IMR-90 (cell line): Measurements from ENCODE around the gene NANOG. TPM values are rescaled to one million over a fixed set of nuclear protein-coding genes. Genes with fewer than 3 reads are reported as not detected.
"Not testable (repeated sequence)": the region's sequence is repeated elsewhere in the genome, so short reads cannot be mapped to it uniquely, and the experiment has no call there.

ENCODE experiments used
- ATAC-seq: fragments of 200-7000 bp; cut with Tn5 transposase; 2 replicates; pipeline ENCODE4 v1.9.1; 2020; ENCODE audit warnings: low read depth, mild to moderate bottlenecking, moderate library complexity
- BruUV-seq: library from RNA; stranded (reverse); fragments of 400-500 nt; replicated peaks from 2 replicates; lab custom pipeline; 2021; lab: Mats Ljungman, UMichigan
- CTCF ChIA-PET: fragments of 300-600 bp; formaldehyde crosslinking; extraction: SDS; loops from one replicate; lab custom pipeline; 2021; ENCODE audit warnings: antibody characterized with exemption; lab: Yijun Ruan, JAX
- POLR2A ChIA-PET: fragments of 300-600 bp; sonication (Branson Sonifier 250); formaldehyde crosslinking; loops from one replicate; lab custom pipeline; 2022; ENCODE audit warnings: antibody characterized with exemption; ENCODE audit not compliant: unreplicated experiment; lab: Charles Lee
- DNase-seq: peaks from one replicate; pipeline ENCODE4 v3.0.0; 2013
- H2AFZ ChIP-seq: replicated peaks from 2 replicates; pipeline ENCODE3; 2013; ENCODE audit warnings: low read length, mild to moderate bottlenecking; ENCODE audit not compliant: poor library complexity
- H2AK5ac ChIP-seq: 2 replicates; pipeline ENCODE4 v1.6.1; 2013; ENCODE audit warnings: low read depth, low read length, inconsistent platforms
- H2AK9ac ChIP-seq: replicated peaks from 2 replicates; pipeline ENCODE3; 2013; ENCODE audit warnings: mild to moderate bottlenecking, low read depth, low read length, moderate library complexity; ENCODE audit not compliant: poor library complexity
- H2BK120ac ChIP-seq: 2 replicates; pipeline ENCODE4 v1.6.1; 2013; ENCODE audit warnings: low read depth, low read length, inconsistent platforms
- H2BK15ac ChIP-seq: 3 replicates; pipeline ENCODE4 v1.6.1; 2013; ENCODE audit warnings: low read depth, low read length, inconsistent platforms
- H2BK20ac ChIP-seq: 2 replicates; pipeline ENCODE4 v1.6.1; 2013; ENCODE audit warnings: low read depth, mild to moderate bottlenecking, inconsistent platforms, low read length, moderate library complexity
- H2BK5ac ChIP-seq: 2 replicates; pipeline ENCODE4 v1.6.1; 2013; ENCODE audit warnings: mild to moderate bottlenecking, low read depth, low read length, inconsistent platforms; ENCODE audit not compliant: poor library complexity, severe bottlenecking
- H3K14ac ChIP-seq: replicated peaks from 2 replicates; pipeline ENCODE4 v1.6.1; 2013; ENCODE audit warnings: low read depth, low read length, inconsistent platforms
- H3K18ac ChIP-seq: 2 replicates; pipeline ENCODE4 v1.6.1; 2013; ENCODE audit warnings: low read depth, low read length, control low read depth
- H3K23ac ChIP-seq: 2 replicates; pipeline ENCODE4 v1.6.1; 2013; ENCODE audit warnings: low read depth, low read length, inconsistent platforms
- H3K27ac ChIP-seq: 2 replicates; pipeline ENCODE4 v1.5.1; 2013; ENCODE audit warnings: mild to moderate bottlenecking, control low read depth, low read length; ENCODE audit not compliant: insufficient read depth
- H3K27me3 ChIP-seq: 2 replicates; pipeline ENCODE4 v1.6.1; 2013; ENCODE audit warnings: low read length; ENCODE audit not compliant: control insufficient read depth, insufficient read depth
- H3K36me3 ChIP-seq: 2 replicates; pipeline ENCODE4 v1.6.1; 2013; ENCODE audit warnings: low read length, mixed read lengths; ENCODE audit not compliant: control insufficient read depth, insufficient read depth
- H3K4ac ChIP-seq: 2 replicates; pipeline ENCODE4 v1.6.1; 2013; ENCODE audit warnings: low read depth, low read length, inconsistent platforms
- H3K4me1 ChIP-seq: 2 replicates; pipeline ENCODE4 v1.6.1; 2013; ENCODE audit warnings: low read length, mixed read lengths; ENCODE audit not compliant: control insufficient read depth, insufficient read depth
- H3K4me2 ChIP-seq: 2 replicates; pipeline ENCODE4 v1.6.1; 2013; ENCODE audit warnings: low read depth, mild to moderate bottlenecking, control low read depth, low read length, moderate library complexity
- H3K4me3 ChIP-seq: 2 replicates; pipeline ENCODE4 v1.5.1; 2013; ENCODE audit warnings: low read depth, mild to moderate bottlenecking, control low read depth, low read length, moderate library complexity; ENCODE audit not compliant: insufficient read depth
- H3K56ac ChIP-seq: 2 replicates; pipeline ENCODE4 v1.6.1; 2013; ENCODE audit warnings: low read length, inconsistent platforms; ENCODE audit not compliant: insufficient read depth; ENCODE audit errors: extremely low read depth
- H3K79me1 ChIP-seq, 2 experiments: 2 replicates each; pipeline ENCODE4 v1.6.1; 2013; ENCODE audit warnings: low read length in 2 of 2, inconsistent platforms in 1 of 2, low read depth in 1 of 2
- H3K9ac ChIP-seq: 2 replicates; pipeline ENCODE4 v1.6.1; 2013; ENCODE audit warnings: low read depth, low read length, control low read depth
- H3K9me1 ChIP-seq: 2 replicates; pipeline ENCODE4 v1.6.1; 2013; ENCODE audit warnings: low read length, inconsistent platforms; ENCODE audit not compliant: insufficient read depth
- H3K9me3 ChIP-seq: 2 replicates; pipeline ENCODE4 v1.6.1; 2013; ENCODE audit warnings: low read length; ENCODE audit not compliant: control insufficient read depth, insufficient read depth
- H4K20me1 ChIP-seq: 2 replicates; pipeline ENCODE4 v1.6.1; 2013; ENCODE audit warnings: low read length, inconsistent platforms; ENCODE audit not compliant: insufficient read depth
- H4K5ac ChIP-seq: 2 replicates; pipeline ENCODE4 v1.6.1; 2013; ENCODE audit warnings: mild to moderate bottlenecking, low read depth, low read length, control low read depth
- H4K8ac ChIP-seq, 2 experiments: 2 replicates each; pipeline ENCODE4 v1.6.1; 2013; ENCODE audit warnings: low read depth in 2 of 2, low read length in 2 of 2, control low read depth in 1 of 2, inconsistent platforms in 1 of 2
- H4K91ac ChIP-seq: 2 replicates; pipeline ENCODE4 v1.6.1; 2013; ENCODE audit warnings: low read depth, low read length, inconsistent platforms; ENCODE audit not compliant: insufficient read depth
- WGBS, 2 experiments: methylation state at CpG; one replicate each; pipeline versions ENCODE4 v1.1.5 to v1.1.7; 2013; ENCODE audit warnings: missing lambda C conversion rate in 2 of 2; ENCODE audit not compliant: insufficient read length in 1 of 2; ENCODE audit errors: extremely low coverage in 2 of 2; 5-methylcytosine and 5-hydroxymethylcytosine counted together
- dilution Hi-C: fragments of 300-500 bp; cut with HindIII; formaldehyde crosslinking; loops from one replicate; pipeline ENCODE4 v1.14.3; 2018; ENCODE audit warnings: low sequenced_read_pairs; ENCODE audit not compliant: unreplicated experiment
- in situ Hi-C: fragments of 300-500 bp; cut with MboI; formaldehyde crosslinking; loops from 3 replicates; pipeline ENCODE4 v1.14.3; 2019; ENCODE audit warnings: low sequenced_read_pairs, inconsistent platforms, mixed read lengths
- intact Hi-C: fragments of 100-400 bp; cut with micrococcal nuclease; formaldehyde crosslinking; loops from 2 replicates; pipeline ENCODE4 v1.10.0; 2022
- polyA plus RNA-seq, 3 experiments: library from polyadenylated mRNA; depleted of rRNA; stranded (reverse); fragments of >200 nt; gene quantifications; 2 replicates each; pipeline ENCODE4 v1.2.3, GENCODE V29; 2012; ENCODE audit warnings: low replicate concordance in 1 of 3
- total RNA-seq: library from RNA; depleted of rRNA; stranded (reverse); fragments of >200 nt; gene quantifications from 2 replicates; pipeline ENCODE4 v1.2.3, GENCODE V29; 2012

The NANOG gene
- total and polyA plus RNA-seq, 2 of the 4 experiments (the other 2 are of a cell fraction): not detected

- ChIA-PET CTCF (interaction anchor here (0.6 kb wide), 1 partner anchor 750 kb away, joined by 3 read pairs; no protein-coding TSS in a partner anchor), POLR2A (interaction anchor here (0.7 kb wide), 1 partner anchor 31 kb away, joined by 4 read pairs; no protein-coding TSS in a partner anchor)
- H3K4ac ChIP-seq, H2AFZ ChIP-seq, H3K27me3 ChIP-seq, H3K9me1 ChIP-seq, H3K9me3 ChIP-seq, H4K91ac ChIP-seq, H3K27ac ChIP-seq, H3K14ac ChIP-seq, dilution Hi-C loops, BruUV-seq, in situ Hi-C loops, intact Hi-C loops, H2BK15ac ChIP-seq, H2AK9ac ChIP-seq, H3K79me1 ChIP-seq, H2BK20ac ChIP-seq, H3K23ac ChIP-seq, ATAC-seq, H3K4me1 ChIP-seq, H3K56ac ChIP-seq, H3K18ac ChIP-seq, H4K5ac ChIP-seq, H2BK5ac ChIP-seq, H3K36me3 ChIP-seq, H4K8ac ChIP-seq, DNase-seq, H3K4me3 ChIP-seq, H2BK120ac ChIP-seq, H3K4me2 ChIP-seq, H3K9ac ChIP-seq, H4K20me1 ChIP-seq, H2AK5ac ChIP-seq: not testable (repeated sequence)
- WGBS, 2 experiments: 83% methylated on average over 4 of the region's 9 CpGs; no CpG with 5 or more reads in 1 of the 2 experiments
Observed at GRCh38 chr12:7783433-7783832, 5.8 kb upstream of the NANOG start.
